ENCODE measurements around the gene FBXW2.
A peak's percentile ranks its signal among the peaks of the same experiment; 100 is the strongest.
"Not testable (repeated sequence)": the region's sequence is repeated elsewhere in the genome, so short reads cannot be mapped to it uniquely, and the experiment has no call there.

Gene FBXW2

GRCh38 chr9:120792898-120793765, at the start of gene FBXW2:
FBXW2 (minus strand) TSS chr9:120793416; CDS start chr9:120788258, 5,158 bp downstream.
- peak; percentile 94 for DNase-seq (ENCODE audit: low spot score)

GRCh38 chr9:120841930-120842684, 48.9 kb upstream of the FBXW2 start:
- DNase-seq (ENCODE audit: low spot score) = no peak

- no peak for DNase-seq (ENCODE audit: low spot score)
Observed at GRCh38 chr9:120839146-120839545, 45.9 kb upstream of the FBXW2 start.

GRCh38 chr9:120837921-120838320, 44.7 kb upstream of the FBXW2 start:
- DNase-seq (ENCODE audit: low spot score) = no peak

- DNase-seq (ENCODE audit: low spot score) = no peak
Observed at GRCh38 chr9:120833325-120833724, 40.1 kb upstream of the FBXW2 start.

- DNase-seq (ENCODE audit: low spot score) = no peak
Observed at GRCh38 chr9:120832807-120833206, 39.6 kb upstream of the FBXW2 start.

GRCh38 chr9:120830865-120831264, 37.6 kb upstream of the FBXW2 start:
- no peak for DNase-seq (ENCODE audit: low spot score)

GRCh38 chr9:120830151-120830550, 36.9 kb upstream of the FBXW2 start:
- DNase-seq (ENCODE audit: low spot score) = peak; percentile 18

GRCh38 chr9:120829650-120830049, 36.4 kb upstream of the FBXW2 start:
- DNase-seq (ENCODE audit: low spot score) = no peak

GRCh38 chr9:120820095-120820494, 26.9 kb upstream of the FBXW2 start:
- DNase-seq (ENCODE audit: low spot score) = no peak

- no peak for DNase-seq (ENCODE audit: low spot score)
Observed at GRCh38 chr9:120818595-120818994, 25.4 kb upstream of the FBXW2 start.

GRCh38 chr9:120815075-120815474, 21.9 kb upstream of the FBXW2 start:
- no peak for DNase-seq (ENCODE audit: low spot score)

GRCh38 chr9:120808931-120809330, 15.7 kb upstream of the FBXW2 start:
- DNase-seq (ENCODE audit: low spot score) = no peak

GRCh38 chr9:120807607-120808379, 14.6 kb upstream of the FBXW2 start:
- no peak for DNase-seq (ENCODE audit: low spot score)

- DNase-seq (ENCODE audit: low spot score) = not testable (repeated sequence)
Observed at GRCh38 chr9:120804784-120805363, 11.7 kb upstream of the FBXW2 start.

GRCh38 chr9:120801441-120801840, 8.2 kb upstream of the FBXW2 start:
- no peak for DNase-seq (ENCODE audit: low spot score)

- DNase-seq (ENCODE audit: low spot score) = no peak
Observed at GRCh38 chr9:120791161-120791560, 2.1 kb downstream of the FBXW2 start.

- DNase-seq (ENCODE audit: low spot score) = no peak
Observed at GRCh38 chr9:120787933-120788332, 5.3 kb downstream of the FBXW2 start.

- DNase-seq (ENCODE audit: low spot score) = no peak
Observed at GRCh38 chr9:120783602-120784047, 9.6 kb downstream of the FBXW2 start.

GRCh38 chr9:120781236-120781635, 12.0 kb downstream of the FBXW2 start:
- DNase-seq (ENCODE audit: low spot score) = no peak

- DNase-seq (ENCODE audit: low spot score) = no peak
Observed at GRCh38 chr9:120780367-120780766, 12.8 kb downstream of the FBXW2 start.

- DNase-seq (ENCODE audit: low spot score) = no peak
Observed at GRCh38 chr9:120779227-120779626, 14.0 kb downstream of the FBXW2 start.

All from hepatic stellate cell (primary cell).